VCaP (cell line): ENCODE data around the gene RAI1.

ENCODE experiments used
- H3K27ac ChIP-seq: fragments of 450-650 bp; 2 replicates; pipeline ENCODE4 v1.5.1; 2017
- TF ChIP-seq, protein P1 (sequence below): fragments of 450-650 bp; conservative IDR thresholded peaks from 2 replicates; pipeline ENCODE4 v1.5.1; 2017; ENCODE audit warnings: mild to moderate bottlenecking, moderate library complexity

Gene RAI1

DNA sequence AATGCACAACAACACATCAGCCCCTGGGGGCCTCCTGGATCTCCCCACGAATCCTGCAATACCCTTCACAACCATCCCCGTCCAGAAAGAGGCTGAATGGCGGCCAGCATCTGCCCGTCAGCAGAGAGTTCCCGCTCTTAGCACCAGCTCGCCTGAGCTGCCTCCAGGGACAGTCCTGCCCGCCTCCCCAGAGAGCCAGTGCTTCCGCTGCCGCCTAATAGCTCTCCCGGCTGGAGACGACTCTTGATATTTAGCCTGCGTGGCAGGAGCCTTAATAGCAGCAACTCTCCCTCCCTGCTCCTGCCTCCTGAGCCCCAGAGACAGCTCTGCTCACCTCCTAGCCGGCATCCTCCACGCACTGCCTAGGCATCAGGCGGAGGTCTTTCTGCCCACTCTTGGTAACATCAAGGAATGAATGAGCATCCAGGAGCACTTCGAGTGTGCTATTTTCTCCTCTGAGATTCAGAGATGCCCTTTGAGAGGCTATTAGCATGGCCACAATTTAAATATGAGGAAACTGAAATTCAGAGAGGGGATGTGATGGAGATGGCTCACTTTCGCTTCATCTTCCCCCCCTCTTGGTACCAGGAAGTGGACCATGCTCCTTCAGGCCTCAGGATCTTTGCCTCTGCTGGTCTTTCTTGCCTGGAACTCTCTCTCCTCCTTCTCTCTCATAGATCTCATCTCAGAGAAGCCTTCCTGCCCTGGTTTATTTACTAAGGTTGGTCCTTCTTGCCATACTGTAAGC is 67.9 kb downstream of the RAI1 start:
- TF ChIP-seq, protein P1, sequence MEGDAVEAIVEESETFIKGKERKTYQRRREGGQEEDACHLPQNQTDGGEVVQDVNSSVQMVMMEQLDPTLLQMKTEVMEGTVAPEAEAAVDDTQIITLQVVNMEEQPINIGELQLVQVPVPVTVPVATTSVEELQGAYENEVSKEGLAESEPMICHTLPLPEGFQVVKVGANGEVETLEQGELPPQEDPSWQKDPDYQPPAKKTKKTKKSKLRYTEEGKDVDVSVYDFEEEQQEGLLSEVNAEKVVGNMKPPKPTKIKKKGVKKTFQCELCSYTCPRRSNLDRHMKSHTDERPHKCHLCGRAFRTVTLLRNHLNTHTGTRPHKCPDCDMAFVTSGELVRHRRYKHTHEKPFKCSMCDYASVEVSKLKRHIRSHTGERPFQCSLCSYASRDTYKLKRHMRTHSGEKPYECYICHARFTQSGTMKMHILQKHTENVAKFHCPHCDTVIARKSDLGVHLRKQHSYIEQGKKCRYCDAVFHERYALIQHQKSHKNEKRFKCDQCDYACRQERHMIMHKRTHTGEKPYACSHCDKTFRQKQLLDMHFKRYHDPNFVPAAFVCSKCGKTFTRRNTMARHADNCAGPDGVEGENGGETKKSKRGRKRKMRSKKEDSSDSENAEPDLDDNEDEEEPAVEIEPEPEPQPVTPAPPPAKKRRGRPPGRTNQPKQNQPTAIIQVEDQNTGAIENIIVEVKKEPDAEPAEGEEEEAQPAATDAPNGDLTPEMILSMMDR = no peak
- H3K27ac ChIP-seq = no peak overlapping the region

DNA sequence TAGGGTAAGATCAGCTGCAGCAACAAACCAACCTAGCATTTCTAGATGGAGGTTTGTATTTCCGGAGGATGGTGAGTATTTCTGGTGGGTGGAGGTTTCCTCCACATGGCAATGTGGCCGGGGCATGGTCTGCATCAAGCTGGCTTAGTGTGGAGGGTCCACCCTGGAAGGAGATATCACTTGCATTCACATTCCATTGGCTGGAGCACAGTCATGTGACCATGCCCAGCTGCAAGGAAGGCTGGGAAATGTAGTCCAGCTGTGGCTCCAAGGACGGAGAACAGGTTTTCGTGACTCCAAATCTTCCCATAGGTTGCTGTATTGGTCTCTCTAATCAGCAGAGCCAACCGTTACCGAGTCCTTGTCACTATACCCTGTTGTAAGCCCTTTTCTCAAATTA is 68.7 kb downstream of the RAI1 start:
- TF ChIP-seq, protein P1 = no peak
- H3K27ac ChIP-seq = no peak overlapping the region

DNA sequence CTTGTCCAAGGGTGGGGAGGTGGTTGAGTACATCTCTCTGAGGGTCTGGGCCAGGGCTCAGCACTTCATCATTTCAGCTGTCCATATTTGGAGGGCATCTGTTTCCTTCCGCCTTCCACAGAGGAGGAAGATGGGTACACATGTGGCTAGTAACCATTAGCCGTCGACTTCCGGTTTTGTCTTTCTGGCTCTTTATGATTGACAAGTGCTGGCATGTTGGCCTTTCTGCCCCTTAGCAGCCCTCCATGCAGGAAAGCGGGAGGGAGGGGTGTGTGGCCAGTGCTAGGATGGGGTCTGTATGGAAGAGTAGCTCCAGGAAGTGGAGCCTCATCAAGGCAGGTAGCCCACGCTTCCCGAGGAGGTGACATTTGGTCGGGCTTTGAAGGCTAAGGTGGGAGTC is 69.6 kb downstream of the RAI1 start:
- TF ChIP-seq, protein P1 = no peak
- peak overlapping the region; percentile 46 for H3K27ac ChIP-seq

DNA sequence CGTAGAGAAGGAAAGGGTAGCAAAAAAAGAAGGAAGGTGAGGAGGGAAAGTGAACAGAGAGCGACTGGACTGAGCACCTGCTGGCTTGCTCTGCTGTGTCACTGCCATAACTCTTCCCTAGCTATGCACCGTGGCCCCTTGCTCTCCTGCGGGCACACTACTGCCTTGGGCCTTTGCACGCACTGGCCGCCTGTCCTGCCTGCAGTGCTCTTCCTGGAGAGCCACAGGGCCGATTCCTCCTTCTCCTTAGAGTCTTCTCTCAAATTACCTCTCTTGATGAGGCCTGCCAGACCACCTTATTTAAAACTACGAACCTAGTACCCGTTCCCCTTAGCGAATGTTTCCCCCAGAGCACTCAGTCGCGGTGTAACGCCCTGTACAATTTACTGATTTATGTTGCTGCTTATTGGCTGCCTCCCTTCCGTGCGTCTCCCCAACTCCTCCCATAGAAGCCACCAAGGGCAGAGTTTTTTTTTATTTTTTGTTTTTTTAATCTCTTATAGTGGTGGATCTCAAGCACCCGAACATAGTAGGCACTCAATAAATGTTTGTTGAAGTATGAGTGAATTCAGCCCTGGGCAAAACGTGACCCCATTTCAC is 70.3 kb downstream of the RAI1 start:
- peak overlapping the region; percentile 46 for H3K27ac ChIP-seq
- TF ChIP-seq, protein P1 = no peak

DNA sequence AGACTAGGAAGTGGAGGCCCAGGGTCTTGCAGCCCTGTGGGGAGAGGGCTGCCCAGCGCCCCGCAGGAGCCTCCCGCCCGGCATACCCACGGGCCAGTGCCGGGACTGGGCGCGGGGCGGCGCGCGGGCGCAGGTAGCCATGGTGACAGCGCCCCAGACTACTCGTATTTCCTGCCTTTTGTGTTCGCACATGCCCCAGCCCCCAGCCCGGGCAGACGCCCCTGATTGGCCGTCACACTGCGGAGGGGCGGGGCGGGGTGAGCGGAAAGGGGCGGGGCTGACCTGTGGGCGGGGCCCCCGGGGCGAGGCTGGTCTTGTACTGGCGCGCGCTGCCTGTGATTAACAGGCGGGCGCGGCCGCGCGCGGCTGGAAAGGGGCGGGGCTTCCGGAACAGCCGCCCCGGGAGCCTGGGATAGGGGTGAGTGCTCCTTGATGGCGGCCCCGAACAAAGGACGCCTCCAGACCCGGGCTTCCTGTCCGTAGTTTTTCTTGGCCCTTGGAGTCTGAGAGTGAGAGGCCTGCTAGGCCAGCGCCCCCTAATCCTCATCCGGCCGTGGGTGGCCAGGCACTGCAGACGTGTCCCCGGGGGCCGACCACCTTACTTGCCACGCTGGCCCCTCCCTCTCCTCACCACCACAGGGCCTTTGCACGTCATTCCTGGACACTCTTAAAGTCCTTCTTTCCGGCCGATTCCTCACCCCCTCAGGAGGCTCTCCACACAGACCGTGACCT is 71.0 kb downstream of the RAI1 start:
- H3K27ac ChIP-seq = peak overlapping the region; percentile 46
- TF ChIP-seq, protein P1 = peak; percentile 50

DNA sequence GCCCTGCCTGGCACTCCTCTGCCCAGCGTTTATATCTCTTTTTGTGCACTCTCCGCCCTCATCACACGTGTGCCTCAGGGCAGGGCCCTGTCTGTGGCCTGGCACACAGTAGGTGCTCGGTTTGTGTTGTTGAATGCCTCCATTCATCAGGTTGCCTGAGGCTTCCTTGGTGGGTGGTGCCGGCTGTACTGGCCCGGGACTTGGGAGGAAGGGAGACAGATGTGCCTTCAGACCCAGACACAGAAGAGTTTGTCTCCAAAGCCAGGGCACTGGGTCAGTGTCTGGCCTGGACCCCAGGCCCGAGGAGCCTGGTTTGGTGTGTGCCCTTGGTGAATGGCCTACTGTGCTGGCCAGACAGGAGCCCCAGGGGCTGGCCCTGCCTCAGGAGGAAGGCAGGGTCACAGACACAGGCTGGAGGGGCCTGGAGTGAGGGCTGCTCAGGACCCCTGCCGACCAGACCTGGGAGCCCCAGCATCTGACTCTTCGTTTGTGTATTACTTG is 71.6 kb downstream of the RAI1 start:
- peak overlapping the region; percentile 46 for H3K27ac ChIP-seq
- TF ChIP-seq, protein P1 = no peak
